H1 (cell line): ENCODE data around the gene KRT78. TPM values are rescaled to one million over a fixed set of nuclear protein-coding genes. Genes with fewer than 3 reads are reported as not detected.

Source experiments
- CTCF ChIA-PET: fragments of 300-600 bp; sonication (Branson Sonifier 250); formaldehyde crosslinking; loops from one replicate; lab custom pipeline; 2021; ENCODE audit not compliant: partially characterized antibody; lab: Charles Lee
- POLR2A ChIA-PET: fragments of 300-600 bp; sonication (Branson Sonifier 250); formaldehyde crosslinking; loops from one replicate; lab custom pipeline; 2021; ENCODE audit warnings: inconsistent platforms; ENCODE audit not compliant: partially characterized antibody; lab: Charles Lee
- DNase-seq, 2 experiments: peaks; one replicate each; pipeline versions ENCODE4 v3.0.0 to v3.0.0-alpha.2; 2010 to 2022; ENCODE audit warnings: low spot score in 2 of 2, low read depth in 1 of 2, mixed read lengths in 1 of 2
- FAIRE-seq: peaks from 2 replicates; lab custom pipeline; 2011; peaks lifted over from hg19 to GRCh38; lab: Jason Lieb, UNC
- H2AFZ ChIP-seq: 2 replicates; pipeline ENCODE4 v1.8.1; 2012; ENCODE audit warnings: low read length, inconsistent platforms
- H2AK5ac ChIP-seq: 2 replicates; pipeline ENCODE4 v1.6.1; 2013; ENCODE audit warnings: low read depth, low read length
- H2BK120ac ChIP-seq: replicated peaks from 2 replicates; pipeline ENCODE3; 2013; ENCODE audit warnings: low read depth, low read length, inconsistent platforms
- H2BK12ac ChIP-seq: 2 replicates; pipeline ENCODE4 v1.6.1; 2013; ENCODE audit warnings: low read depth, low read length
- H2BK15ac ChIP-seq: 2 replicates; pipeline ENCODE4 v1.6.1; 2013; ENCODE audit warnings: low read length
- H2BK20ac ChIP-seq: 2 replicates; pipeline ENCODE4 v1.6.1; 2013; ENCODE audit warnings: low read length
- H2BK5ac ChIP-seq: 2 replicates; pipeline ENCODE4 v1.6.1; 2013; ENCODE audit warnings: low read depth, low read length
- H3K14ac ChIP-seq: 2 replicates; pipeline ENCODE4 v1.6.1; 2013; ENCODE audit warnings: inconsistent platforms; ENCODE audit not compliant: insufficient read length
- H3K18ac ChIP-seq: 2 replicates; pipeline ENCODE4 v1.6.1; 2013; ENCODE audit warnings: low read length; ENCODE audit errors: extremely low read depth
- H3K23ac ChIP-seq: 2 replicates; pipeline ENCODE4 v1.6.1; 2013; ENCODE audit warnings: inconsistent platforms; ENCODE audit not compliant: insufficient read length
- H3K23me2 ChIP-seq: 2 replicates; pipeline ENCODE4 v1.6.1; 2013; ENCODE audit warnings: low read depth, low read length
- H3K27ac ChIP-seq: 2 replicates; pipeline ENCODE4 v1.6.1; 2011; ENCODE audit warnings: low read depth, low read length, inconsistent platforms
- H3K27me3 ChIP-seq, 4 experiments: replicated peaks in 1 of 4; 1 replicate in 1 of 4; 2 replicates in 3 of 4; pipeline versions ENCODE4 v1.6.1 to v1.8.1; 2011 to 2013; ENCODE audit warnings: low read length in 3 of 4, mild to moderate bottlenecking in 3 of 4, inconsistent platforms in 2 of 4, mixed read lengths in 2 of 4, moderate library complexity in 1 of 4; ENCODE audit not compliant: control insufficient read depth in 3 of 4, insufficient read depth in 3 of 4; ENCODE audit errors: extremely low read depth in 1 of 4
- H3K36me3 ChIP-seq, 4 experiments: 2 replicates each; pipeline versions ENCODE4 v1.6.1 to v1.8.1; 2011 to 2013; ENCODE audit warnings: mild to moderate bottlenecking in 4 of 4, low read length in 3 of 4, moderate library complexity in 2 of 4, control low read depth in 1 of 4, inconsistent platforms in 1 of 4; ENCODE audit not compliant: insufficient read depth in 4 of 4, control insufficient read depth in 2 of 4
- H3K4ac ChIP-seq: replicated peaks from 2 replicates; pipeline ENCODE3; 2013; ENCODE audit warnings: low read length, low read depth, mixed read lengths, inconsistent platforms; ENCODE audit not compliant: insufficient read length
- H3K4me1 ChIP-seq, 4 experiments: replicated peaks in 1 of 4; 1 replicate in 1 of 4; 2 replicates in 3 of 4; pipeline versions ENCODE4 v1.6.1 to v1.8.1; 2011 to 2013; ENCODE audit warnings: low read length in 3 of 4, inconsistent platforms in 2 of 4, mixed read lengths in 1 of 4; ENCODE audit not compliant: insufficient read depth in 4 of 4, control insufficient read depth in 3 of 4
- H3K4me2 ChIP-seq, 2 experiments: 2 replicates each; pipeline versions ENCODE4 v1.6.1 to v1.8.1; 2011 to 2013; ENCODE audit warnings: low read depth in 2 of 2, low read length in 2 of 2, control low read depth in 1 of 2, inconsistent platforms in 1 of 2, mild to moderate bottlenecking in 1 of 2; ENCODE audit not compliant: insufficient read depth in 1 of 2
- H3K4me3 ChIP-seq, 4 experiments: fragments of 200-600, 300-600 bp in 1 of 4; sonication (generic), shearing (Covaris generic), sonication (Bioruptor Twin) in 1 of 4; 2 replicates each; pipeline versions ENCODE4 v1.5.1 to v1.8.1; 2011 to 2016; ENCODE audit warnings: low read length in 4 of 4, low read depth in 3 of 4, control low read depth in 2 of 4, inconsistent platforms in 2 of 4, mild to moderate bottlenecking in 2 of 4, mixed read lengths in 1 of 4, moderate library complexity in 1 of 4; ENCODE audit not compliant: insufficient read depth in 2 of 4; ENCODE audit errors: extremely low read depth in 1 of 4
- H3K56ac ChIP-seq: replicated peaks from 2 replicates; pipeline ENCODE3; 2013; ENCODE audit warnings: low read depth, mild to moderate bottlenecking, mixed read lengths, low read length, inconsistent platforms; ENCODE audit not compliant: insufficient read length
- H3K79me1 ChIP-seq: 2 replicates; pipeline ENCODE4 v1.6.1; 2013; ENCODE audit warnings: low read depth, low read length, control low read depth
- H3K79me2 ChIP-seq, 2 experiments: 2 replicates each; pipeline versions ENCODE4 v1.6.1 to v1.8.1; 2012 to 2013; ENCODE audit warnings: low read length in 2 of 2, mild to moderate bottlenecking in 2 of 2, inconsistent platforms in 1 of 2; ENCODE audit not compliant: insufficient read depth in 2 of 2, control insufficient read depth in 1 of 2
- H3K9ac ChIP-seq, 4 experiments: replicated peaks in 1 of 4; 1 replicate in 1 of 4; 2 replicates in 3 of 4; pipeline versions ENCODE4 v1.6.1 to v1.8.1; 2011 to 2013; ENCODE audit warnings: low read depth in 3 of 4, low read length in 3 of 4, control low read depth in 2 of 4, mild to moderate bottlenecking in 2 of 4, moderate library complexity in 2 of 4, inconsistent platforms in 1 of 4; ENCODE audit errors: extremely low read depth in 1 of 4
- H3K9me3 ChIP-seq, 2 experiments: 2 replicates each; pipeline versions ENCODE4 v1.6.1 to v1.8.1; 2012 to 2013; ENCODE audit warnings: mild to moderate bottlenecking in 2 of 2, moderate library complexity in 2 of 2, control low read depth in 1 of 2, inconsistent platforms in 1 of 2, low read depth in 1 of 2, low read length in 1 of 2, mixed read lengths in 1 of 2; ENCODE audit not compliant: insufficient read depth in 2 of 2
- H4K20me1 ChIP-seq, 2 experiments: replicated peaks in 1 of 2; 2 replicates each; pipeline versions ENCODE3 to v1.8.1; 2011 to 2013; ENCODE audit warnings: inconsistent platforms in 2 of 2, low read length in 2 of 2, mild to moderate bottlenecking in 1 of 2; ENCODE audit not compliant: insufficient read depth in 2 of 2, control insufficient read depth in 1 of 2
- H4K5ac ChIP-seq: 2 replicates; pipeline ENCODE4 v1.6.1; 2013; ENCODE audit warnings: low read length, low read depth, mixed read lengths, inconsistent platforms; ENCODE audit not compliant: insufficient read length
- H4K8ac ChIP-seq: 2 replicates; pipeline ENCODE4 v1.8.0; 2013; ENCODE audit warnings: mild to moderate bottlenecking, moderate library complexity, low read length, inconsistent platforms; ENCODE audit not compliant: insufficient read depth; ENCODE audit errors: extremely low read depth
- H4K91ac ChIP-seq: replicated peaks from 2 replicates; pipeline ENCODE3; 2013; ENCODE audit warnings: low read length, mixed read lengths, inconsistent platforms; ENCODE audit not compliant: insufficient read length
- CEBPB ChIP-seq: IDR thresholded peaks from 2 replicates; pipeline ENCODE4 v1.6.1; 2012; ENCODE audit warnings: low read depth, low read length
- EZH2 ChIP-seq: fragments of 200-600 bp; sonication (generic); IDR thresholded peaks from 2 replicates; pipeline ENCODE4 v1.7.1; 2012; ENCODE audit warnings: low read depth, mild to moderate bottlenecking, moderate library complexity, low read length, inconsistent platforms; ENCODE audit not compliant: severe bottlenecking
- POLR2AphosphoS5 ChIP-seq: IDR thresholded peaks from 2 replicates; pipeline ENCODE4 v1.6.1; 2011; ENCODE audit warnings: low read depth, low read length
- RAD21 ChIP-seq, 2 experiments: IDR thresholded peaks in 1 of 2; conservative IDR thresholded peaks in 1 of 2; 2 replicates each; pipeline ENCODE4 v1.6.1; 2011; ENCODE audit warnings: low read depth in 2 of 2, low read length in 2 of 2, improper control_type of control experiment in 1 of 2, inconsistent platforms in 1 of 2, mild to moderate bottlenecking in 1 of 2, moderate library complexity in 1 of 2
- RBBP5 ChIP-seq: IDR thresholded peaks from 2 replicates; pipeline ENCODE4 v1.7.1; 2012; ENCODE audit warnings: low read depth, mild to moderate bottlenecking, inconsistent platforms, low read length, moderate library complexity, borderline replicate concordance
- SIX5 ChIP-seq: IDR thresholded peaks from 2 replicates; pipeline ENCODE4 v1.6.1; 2011; ENCODE audit warnings: mild to moderate bottlenecking, low read depth, low read length
- YY1 ChIP-seq: IDR thresholded peaks from 2 replicates; pipeline ENCODE4 v1.6.1; 2011; ENCODE audit warnings: low read depth, mild to moderate bottlenecking, low read length
- WGBS, 2 experiments: shearing (Covaris generic) in 1 of 2; methylation state at CpG; one replicate each; pipeline versions ENCODE4 v1.1.6 to v1.1.7; 2013 to 2015; ENCODE audit warnings: low lambda C conversion rate in 2 of 2, mixed read lengths in 2 of 2, inconsistent platforms in 1 of 2, low coverage in 1 of 2, missing lambda C conversion rate in 1 of 2; ENCODE audit not compliant: insufficient replicate concordance in 2 of 2, insufficient coverage in 1 of 2, insufficient read length in 1 of 2; ENCODE audit errors: extremely low coverage in 1 of 2, missing lambda C conversion rate in 1 of 2; 5-methylcytosine and 5-hydroxymethylcytosine counted together
- polyA plus RNA-seq, 7 experiments: library from polyadenylated mRNA; depleted of rRNA in 3 of 7; stranded (reverse) in 5 of 7; unstranded in 2 of 7; fragments of >200 nt in 5 of 7; fragments of 200-250 nt in 2 of 7; gene quantifications; 1 replicate in 5 of 7; 2 replicates in 1 of 7; 4 replicates in 1 of 7; pipeline versions ENCODE4 v1.2.1 to v1.2.3, GENCODE V29; 2011 to 2013; ENCODE audit warnings: missing spikeins in 2 of 7, mixed read lengths in 2 of 7
- total RNA-seq: library from RNA; stranded (reverse); fragmentation: NEBNext Ultra II Directional; extraction: Animal tissue kit (Norgen Biotek cat#: 25700); gene quantifications from 2 replicates; pipeline ENCODE4 v1.2.1, GENCODE V29; 2021

KRT78 gene
- total and polyA plus RNA-seq, 2 of the 8 experiments (the other 6 are each of a cell fraction or from before 2014, with no cell fraction given): not detected

DNA sequence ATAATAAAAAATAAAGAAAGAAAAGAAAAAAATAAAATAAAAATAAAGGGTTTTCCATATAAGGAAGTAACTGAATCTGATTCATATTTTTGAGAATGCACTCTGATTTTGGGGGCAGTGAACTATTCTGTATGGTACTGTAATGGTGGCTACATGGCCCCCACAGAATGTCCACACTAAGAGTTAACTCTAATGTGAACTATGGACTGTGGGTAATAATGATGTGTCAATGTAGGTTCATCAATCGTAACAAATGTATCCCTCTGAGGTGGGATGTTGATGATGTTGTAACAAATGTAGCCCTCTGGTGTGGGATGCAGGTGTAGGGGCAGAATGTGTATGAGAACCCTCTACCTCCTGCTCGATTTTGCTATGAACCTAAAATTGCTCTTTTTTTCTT, 42.2 kb upstream of the KRT78 start:
- H3K18ac ChIP-seq: no peak overlapping the region
- H3K36me3 ChIP-seq: peaks cover 0 to under 1% (median 0%) of the 10 kb centered on the region in 4 experiments; a peak in 1 of 8 replicates
- H3K4me3 ChIP-seq: no peak overlapping the region
- H3K27me3 ChIP-seq: no peaks in the 10 kb centered on the region
- H3K9ac ChIP-seq: no peak overlapping the region
- no peaks in the 10 kb centered on the region for H3K9me3 ChIP-seq
- POLR2A ChIA-PET: no interaction called here
- 100% methylated on average over 1 of the region's 2 CpGs; no CpG with 5 or more reads in 1 of the 2 experiments for WGBS, 2 experiments
- H2BK5ac ChIP-seq: no peak overlapping the region
- H4K8ac ChIP-seq: no peak overlapping the region
- H3K56ac ChIP-seq: no peak overlapping the region
- no peak overlapping the region for H3K4ac ChIP-seq
- DNase-seq: no peak
- peaks cover 0 to 1% of the 10 kb centered on the region in 2 experiments for H4K20me1 ChIP-seq
- no peaks in the 10 kb centered on the region for H3K79me1 ChIP-seq
- no peak overlapping the region for H2BK120ac ChIP-seq
- no peaks in the 10 kb centered on the region for H3K23me2 ChIP-seq
- TF ChIP-seq POLR2AphosphoS5 (no peak), CEBPB (no peak), RBBP5 (no peak), SIX5 (no peak), YY1 (no peak), EZH2 (no peak), RAD21 (IDR thresholded peaks at IDR 0.05 in 1 of 2, conservative IDR thresholded peaks at IDR 0.05 in 1 of 2; ENCODE audit: low read depth in 2 of 2, low read length in 2 of 2) (no peak)
- H2BK20ac ChIP-seq: no peak overlapping the region
- H4K5ac ChIP-seq: no peak overlapping the region
- no peak overlapping the region for H3K27ac ChIP-seq
- FAIRE-seq: no peak
- no peak overlapping the region for H2BK15ac ChIP-seq
- no peak overlapping the region for H4K91ac ChIP-seq
- H2BK12ac ChIP-seq: no peak overlapping the region
- no peak overlapping the region for H3K4me2 ChIP-seq
- H3K23ac ChIP-seq: no peak overlapping the region
- H2AFZ ChIP-seq: no peak overlapping the region
- H2AK5ac ChIP-seq: no peak overlapping the region
- CTCF ChIA-PET: interaction anchor here (36.8 kb wide), 1 partner anchor 96 kb away, joined by 1250 read pairs; no protein-coding TSS in a partner anchor
- no peak overlapping the region for H3K14ac ChIP-seq
- no peaks in the 10 kb centered on the region for H3K79me2 ChIP-seq
- no peaks in the 10 kb centered on the region for H3K4me1 ChIP-seq
